ENCODE data around the gene ZNF555.
"Not testable (repeated sequence)": the region's sequence is repeated elsewhere in the genome, so short reads cannot be mapped to it uniquely, and the experiment has no call there.

ZNF555 gene

GRCh38 chr19:2867025-2867991, 26.0 kb downstream of the ZNF555 start, which contains the start of gene ZNF556:
Gene ZNF556, plus strand, starts transcription at chr19:2867335. Its CDS starts 87 bp downstream, at chr19:2867422.
- no peak within 1 kb of the TSS for H3K4me3 ChIP-seq (ENCODE audit: low read depth in 1 of 2, low read length in 2 of 2)
- H3K79me2 ChIP-seq (ENCODE audit: insufficient read depth, low read length): no peaks in the 10 kb centered on the region
- ATAC-seq (ENCODE audit: insufficient read depth, low read depth): peak; percentile 56
- no peak for TF ChIP-seq EZH2 (IDR thresholded peaks at IDR 0.05; ENCODE audit: borderline replicate concordance, low read depth, low read length, severe bottlenecking)
- no peaks in the 10 kb centered on the region for H3K36me3 ChIP-seq (ENCODE audit: insufficient read depth, low read length)
- no peaks in the 10 kb centered on the region for H3K27me3 ChIP-seq (ENCODE audit: insufficient read depth, low read length, poor library complexity)
- peak; percentile 32 for DNase-seq
- H3K4me1 ChIP-seq (ENCODE audit: insufficient read depth, low read length): peaks cover 32% of the 10 kb centered on the region
- H3K9ac ChIP-seq (ENCODE audit: low read depth, low read length): peak within 1 kb of the TSS; percentile 35; the same call in 1 of the 2 replicates
- no peaks in the 10 kb centered on the region for H4K20me1 ChIP-seq (ENCODE audit: insufficient read depth, low read length)
- no peak within 1 kb of the TSS for H2AFZ ChIP-seq (ENCODE audit: low read depth, low read length)
- 0 out of 2 replicates have a peak within 1 kb of the TSS, but pooled peaks have one; percentile 10 for H3K4me2 ChIP-seq (ENCODE audit: insufficient read depth, low read length)
- no peaks in the 10 kb centered on the region for H3K9me3 ChIP-seq (ENCODE audit: insufficient read depth, low read length, severe bottlenecking)
- peak within 1 kb of the TSS; percentile 70 for H3K27ac ChIP-seq (ENCODE audit: low read length)

DNA sequence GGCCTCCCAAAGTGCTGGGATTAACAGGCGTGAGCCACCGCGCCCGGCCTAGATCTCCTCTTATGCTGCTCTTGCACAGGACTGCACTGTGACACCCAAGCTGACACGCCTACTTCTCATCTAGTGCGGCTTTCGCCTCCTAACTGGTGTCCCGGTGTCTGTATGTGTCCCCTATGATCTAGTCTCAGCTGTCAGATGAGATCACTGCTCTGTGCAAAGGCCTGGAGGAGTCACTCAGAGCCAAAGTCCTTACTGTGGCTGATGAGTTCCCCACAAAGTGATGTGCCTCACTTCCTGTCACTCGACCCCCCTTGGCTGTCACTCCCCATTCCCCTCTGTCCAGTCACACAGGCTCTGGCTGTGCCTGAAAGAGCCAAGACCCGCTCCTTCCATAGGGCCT, 28.3 kb downstream of the ZNF555 start:
- Histone ChIP-seq H3K4me1 (ENCODE audit: insufficient read depth, low read length) (peaks cover 23% of the 10 kb centered on the region), H3K9me3 (ENCODE audit: insufficient read depth, low read length, severe bottlenecking) (no peaks in the 10 kb centered on the region), H3K9ac (ENCODE audit: low read depth, low read length) (no peak overlapping the region), H3K79me2 (ENCODE audit: insufficient read depth, low read length) (no peaks in the 10 kb centered on the region), H3K4me2 (ENCODE audit: insufficient read depth, low read length) (no peak overlapping the region), H4K20me1 (ENCODE audit: insufficient read depth, low read length) (no peaks in the 10 kb centered on the region), H3K27me3 (ENCODE audit: insufficient read depth, low read length, poor library complexity) (no peaks in the 10 kb centered on the region), H2AFZ (ENCODE audit: low read depth, low read length) (no peak overlapping the region), H3K4me3 (ENCODE audit: low read depth in 1 of 2, low read length in 2 of 2) (no peak overlapping the region), H3K36me3 (ENCODE audit: insufficient read depth, low read length) (no peaks in the 10 kb centered on the region), H3K27ac (ENCODE audit: low read length) (peak overlapping the region; percentile 1; the same call in 1 of the 2 replicates)
- no peak for TF ChIP-seq EZH2 (IDR thresholded peaks at IDR 0.05; ENCODE audit: borderline replicate concordance, low read depth, low read length, severe bottlenecking)
- TF ChIP-seq, protein P1, sequence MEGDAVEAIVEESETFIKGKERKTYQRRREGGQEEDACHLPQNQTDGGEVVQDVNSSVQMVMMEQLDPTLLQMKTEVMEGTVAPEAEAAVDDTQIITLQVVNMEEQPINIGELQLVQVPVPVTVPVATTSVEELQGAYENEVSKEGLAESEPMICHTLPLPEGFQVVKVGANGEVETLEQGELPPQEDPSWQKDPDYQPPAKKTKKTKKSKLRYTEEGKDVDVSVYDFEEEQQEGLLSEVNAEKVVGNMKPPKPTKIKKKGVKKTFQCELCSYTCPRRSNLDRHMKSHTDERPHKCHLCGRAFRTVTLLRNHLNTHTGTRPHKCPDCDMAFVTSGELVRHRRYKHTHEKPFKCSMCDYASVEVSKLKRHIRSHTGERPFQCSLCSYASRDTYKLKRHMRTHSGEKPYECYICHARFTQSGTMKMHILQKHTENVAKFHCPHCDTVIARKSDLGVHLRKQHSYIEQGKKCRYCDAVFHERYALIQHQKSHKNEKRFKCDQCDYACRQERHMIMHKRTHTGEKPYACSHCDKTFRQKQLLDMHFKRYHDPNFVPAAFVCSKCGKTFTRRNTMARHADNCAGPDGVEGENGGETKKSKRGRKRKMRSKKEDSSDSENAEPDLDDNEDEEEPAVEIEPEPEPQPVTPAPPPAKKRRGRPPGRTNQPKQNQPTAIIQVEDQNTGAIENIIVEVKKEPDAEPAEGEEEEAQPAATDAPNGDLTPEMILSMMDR (IDR thresholded peaks at IDR 0.05; ENCODE audit: borderline replicate concordance, extremely low read depth, low read length, poor library complexity, severe bottlenecking): no peak
- no peak for DNase-seq
- ATAC-seq (ENCODE audit: insufficient read depth, low read depth): peak; percentile 20; the same call in 1 of the 3 replicates

- not testable (repeated sequence) for H3K4me2 ChIP-seq (ENCODE audit: insufficient read depth, low read length)
Measured at GRCh38 chr19:2872175-2872574, 30.9 kb downstream of the ZNF555 start.

DNA sequence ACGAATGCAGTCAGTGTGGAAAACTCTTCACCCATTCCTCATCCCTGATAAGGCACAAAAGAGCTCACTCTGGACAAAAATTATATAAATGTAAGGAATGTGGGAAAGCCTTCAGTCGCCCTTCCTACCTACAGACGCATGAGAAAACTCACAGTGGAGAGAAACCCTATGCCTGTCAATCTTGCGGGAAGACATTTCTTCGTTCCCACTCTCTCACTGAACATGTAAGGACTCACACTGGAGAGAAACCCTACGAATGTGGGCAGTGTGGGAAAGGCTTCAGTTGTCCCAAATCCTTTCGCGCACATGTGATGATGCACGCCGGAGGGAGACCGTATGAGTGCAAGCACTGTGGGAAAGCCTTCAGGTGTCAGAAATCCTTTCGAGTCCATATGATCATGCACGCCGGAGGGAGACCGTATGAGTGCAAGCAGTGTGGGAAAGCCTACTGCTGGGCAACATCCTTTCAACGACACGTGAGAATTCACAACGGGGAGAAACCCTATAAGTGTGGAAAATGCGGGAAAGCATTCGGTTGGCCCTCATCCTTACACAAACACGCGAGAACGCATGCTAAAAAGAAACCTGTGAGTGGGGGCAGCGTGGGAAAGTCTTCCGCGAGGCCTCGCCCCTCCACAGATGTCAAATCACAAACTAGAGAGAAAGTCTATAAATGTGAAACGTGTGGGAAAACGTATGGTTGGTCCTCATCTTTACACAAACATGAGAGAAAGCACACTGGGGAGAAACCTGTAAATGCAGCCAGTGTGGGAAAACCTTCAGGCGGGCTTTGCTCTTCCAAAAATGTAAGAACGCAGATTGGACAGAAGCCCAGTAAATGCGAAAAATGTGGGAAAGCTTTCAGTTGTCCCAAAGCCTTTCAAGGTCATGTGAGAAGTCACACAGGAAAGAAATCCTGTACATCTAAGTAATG, 36.4 kb downstream of the ZNF555 start:
- no peak overlapping the region for H3K4me3 ChIP-seq (ENCODE audit: low read depth in 1 of 2, low read length in 2 of 2)
- no peaks in the 10 kb centered on the region; the same call in 1 of the 2 replicates for H3K4me1 ChIP-seq (ENCODE audit: insufficient read depth, low read length)
- TF ChIP-seq EZH2 (IDR thresholded peaks at IDR 0.05; ENCODE audit: borderline replicate concordance, low read depth, low read length, severe bottlenecking): no peak
- TF ChIP-seq, protein P1 (IDR thresholded peaks at IDR 0.05; ENCODE audit: borderline replicate concordance, extremely low read depth, low read length, poor library complexity, severe bottlenecking): no peak

More at GRCh38 chr19:2872175-2872574, 30.9 kb downstream of the ZNF555 start:
- H3K4me3 ChIP-seq (ENCODE audit: low read depth in 1 of 2, low read length in 2 of 2); ATAC-seq (ENCODE audit: insufficient read depth, low read depth); H4K20me1 ChIP-seq (ENCODE audit: insufficient read depth, low read length); H3K36me3 ChIP-seq (ENCODE audit: insufficient read depth, low read length); H3K4me1 ChIP-seq (ENCODE audit: insufficient read depth, low read length); H3K27ac ChIP-seq (ENCODE audit: low read length); H2AFZ ChIP-seq (ENCODE audit: low read depth, low read length); H3K79me2 ChIP-seq (ENCODE audit: insufficient read depth, low read length); H3K27me3 ChIP-seq (ENCODE audit: insufficient read depth, low read length, poor library complexity); DNase-seq; H3K9ac ChIP-seq (ENCODE audit: low read depth, low read length): not testable (repeated sequence)
- peaks cover 10% of the 10 kb centered on the region for H3K9me3 ChIP-seq (ENCODE audit: insufficient read depth, low read length, severe bottlenecking)

More for the DNA sequence above, 36.4 kb downstream of the ZNF555 start:
- ATAC-seq (ENCODE audit: insufficient read depth, low read depth): no peak
- Histone ChIP-seq H3K27ac (ENCODE audit: low read length) (no peak overlapping the region), H3K27me3 (ENCODE audit: insufficient read depth, low read length, poor library complexity) (no peaks in the 10 kb centered on the region), H2AFZ (ENCODE audit: low read depth, low read length) (no peak overlapping the region), H3K9me3 (ENCODE audit: insufficient read depth, low read length, severe bottlenecking) (peaks cover 28% of the 10 kb centered on the region), H3K36me3 (ENCODE audit: insufficient read depth, low read length) (no peaks in the 10 kb centered on the region), H3K4me2 (ENCODE audit: insufficient read depth, low read length) (no peak overlapping the region), H4K20me1 (ENCODE audit: insufficient read depth, low read length) (no peaks in the 10 kb centered on the region), H3K9ac (ENCODE audit: low read depth, low read length) (no peak overlapping the region), H3K79me2 (ENCODE audit: insufficient read depth, low read length) (no peaks in the 10 kb centered on the region)
- no peak for DNase-seq

Data from DND-41 (cell line).